Endodermal cell (in vitro differentiated cells): Measurements from ENCODE around the gene ARHGAP33. TPM values are rescaled to one million over a fixed set of nuclear protein-coding genes. Genes with fewer than 3 reads are reported as not detected.

ENCODE experiments used
- DNase-seq: peaks from one replicate; pipeline ENCODE4 v3.0.0-alpha.2; 2017
- H3K27ac ChIP-seq: 2 replicates; pipeline ENCODE4 v1.5.1; 2013; ENCODE audit warnings: mild to moderate bottlenecking, low read depth, low read length, moderate library complexity
- H3K27me3 ChIP-seq: 2 replicates; pipeline ENCODE4 v1.6.1; 2013; ENCODE audit warnings: mild to moderate bottlenecking, low read length, moderate library complexity; ENCODE audit not compliant: insufficient read depth, control insufficient read depth, poor library complexity, severe bottlenecking
- H3K36me3 ChIP-seq: 2 replicates; pipeline ENCODE4 v1.7.0; 2013; ENCODE audit warnings: mild to moderate bottlenecking, low read length, moderate library complexity; ENCODE audit not compliant: control insufficient read depth, insufficient read depth
- H3K4me1 ChIP-seq: one replicate; pipeline ENCODE4 v1.7.0; 2013; ENCODE audit warnings: low read length; ENCODE audit not compliant: control insufficient read depth, insufficient read depth
- H3K4me3 ChIP-seq: 2 replicates; pipeline ENCODE4 v1.5.1; 2013; ENCODE audit warnings: mild to moderate bottlenecking, low read length, moderate library complexity
- H3K9ac ChIP-seq: 2 replicates; pipeline ENCODE4 v1.6.1; 2013; ENCODE audit warnings: mild to moderate bottlenecking, low read length, moderate library complexity; ENCODE audit not compliant: poor library complexity, severe bottlenecking; ENCODE audit errors: extremely low read depth
- H3K9me3 ChIP-seq: 2 replicates; pipeline ENCODE4 v1.6.1; 2013; ENCODE audit warnings: mild to moderate bottlenecking, low read length, moderate library complexity; ENCODE audit not compliant: control insufficient read depth
- H3K27ac Mint-ChIP-seq: 2 replicates; pipeline ENCODE4 v1.8.0; 2020; ENCODE audit warnings: mixed read lengths
- H3K27me3 Mint-ChIP-seq: 2 replicates; pipeline ENCODE4 v1.8.0; 2021; ENCODE audit warnings: mild to moderate bottlenecking, mixed read lengths; ENCODE audit not compliant: insufficient read depth
- H3K36me3 Mint-ChIP-seq: 2 replicates; pipeline ENCODE4 v1.8.0; 2020; ENCODE audit warnings: low read depth, mixed read lengths
- H3K4me1 Mint-ChIP-seq: 2 replicates; pipeline ENCODE4 v1.8.0; 2020; ENCODE audit warnings: mixed read lengths
- H3K4me3 Mint-ChIP-seq: 2 replicates; pipeline ENCODE4 v1.8.0; 2020; ENCODE audit warnings: mild to moderate bottlenecking, moderate library complexity, mixed read lengths
- H3K9me3 Mint-ChIP-seq: 2 replicates; pipeline ENCODE4 v1.8.0; 2020; ENCODE audit warnings: mild to moderate bottlenecking, mixed read lengths
- CTCF ChIP-seq: fragments of 200-600 bp; sonication (generic); conservative IDR thresholded peaks from 2 replicates; pipeline ENCODE4 v1.5.0; 2021; ENCODE audit warnings: antibody characterized with exemption, mild to moderate bottlenecking
- WGBS, 2 experiments: methylation state at CpG; one replicate each; pipeline versions ENCODE4 v1.1.5 to v1.1.7; 2013; ENCODE audit warnings: missing lambda C conversion rate in 2 of 2, mixed read lengths in 1 of 2; ENCODE audit not compliant: insufficient coverage in 1 of 2, insufficient read length in 1 of 2; 5-methylcytosine and 5-hydroxymethylcytosine counted together
- total RNA-seq, 2 donors: library from RNA; stranded (reverse); fragmentation: NEBNext Ultra II Directional in 1 of 2; extraction: Animal tissue kit (Norgen Biotek cat#: 25700) in 1 of 2; gene quantifications; 2 replicates in 1 of 2; 3 replicates in 1 of 2; pipeline ENCODE4 v1.2.1, GENCODE V29; 2021

Gene ARHGAP33
- total RNA-seq, 2 donors from 2014 or later = 12.7 to 15.0 TPM

GRCh38 chr19:35774274-35775045, 904 bp upstream of the ARHGAP33 start:
- H3K9me3 ChIP-seq = no peaks in the 10 kb centered on the region
- 54 to 64% methylated on average over 16 of the region's 16 CpGs for WGBS, 2 experiments
- DNase-seq = no peak
- Mint-ChIP-seq H3K27ac (no peak overlapping the region), H3K36me3 (peaks cover 3% of the 10 kb centered on the region), H3K4me1 (peaks cover 15% of the 10 kb centered on the region), H3K27me3 (peaks cover 41% of the 10 kb centered on the region), H3K9me3 (no peaks in the 10 kb centered on the region), H3K4me3 (peak overlapping the region; percentile 50)
- peak overlapping the region; percentile 72 for H3K4me3 ChIP-seq
- H3K36me3 ChIP-seq = no peaks in the 10 kb centered on the region
- no peak for TF ChIP-seq CTCF
- H3K9ac ChIP-seq = no peak overlapping the region
- peaks cover 11% of the 10 kb centered on the region for H3K27me3 ChIP-seq
- peaks cover 3% of the 10 kb centered on the region for H3K4me1 ChIP-seq
- H3K27ac ChIP-seq = no peak overlapping the region

- 35 to 36% methylated on average over 9 of the region's 9 CpGs for WGBS, 2 experiments
- Histone ChIP-seq H3K9me3 (no peaks in the 10 kb centered on the region), H3K27me3 (peaks cover 11% of the 10 kb centered on the region), H3K27ac (no peak overlapping the region), H3K9ac (no peak overlapping the region), H3K4me3 (peak overlapping the region; percentile 72), H3K4me1 (peaks cover 3% of the 10 kb centered on the region), H3K36me3 (no peaks in the 10 kb centered on the region)
- DNase-seq = no peak
- Mint-ChIP-seq H3K27ac (no peak overlapping the region), H3K9me3 (no peaks in the 10 kb centered on the region), H3K36me3 (peaks cover 3% of the 10 kb centered on the region), H3K27me3 (peaks cover 41% of the 10 kb centered on the region), H3K4me1 (peaks cover 15% of the 10 kb centered on the region), H3K4me3 (peak overlapping the region; percentile 50)
- TF ChIP-seq CTCF = no peak
Measured at GRCh38 chr19:35775046-35775297, 392 bp upstream of the ARHGAP33 start.

- H3K4me1 Mint-ChIP-seq = peaks cover 15% of the 10 kb centered on the region
- no peak overlapping the region for H3K9ac ChIP-seq
- H3K4me3 Mint-ChIP-seq = peak overlapping the region; percentile 50
- no peaks in the 10 kb centered on the region for H3K9me3 Mint-ChIP-seq
- peaks cover 3% of the 10 kb centered on the region for H3K4me1 ChIP-seq
- no peaks in the 10 kb centered on the region for H3K9me3 ChIP-seq
- no peak for DNase-seq
- no peak overlapping the region for H3K27ac Mint-ChIP-seq
- peak overlapping the region; percentile 63 for H3K27ac ChIP-seq
- H3K36me3 Mint-ChIP-seq = no peaks in the 10 kb centered on the region
- no peaks in the 10 kb centered on the region for H3K36me3 ChIP-seq
- peaks cover 11% of the 10 kb centered on the region for H3K27me3 ChIP-seq
- TF ChIP-seq CTCF = no peak
- H3K27me3 Mint-ChIP-seq = peaks cover 39% of the 10 kb centered on the region
- 57 to 87% methylated on average over 6 to 13 of the region's 13 CpGs for WGBS, 2 experiments
- H3K4me3 ChIP-seq = peak overlapping the region; percentile 72
Measured at GRCh38 chr19:35776102-35776788, 881 bp downstream of the ARHGAP33 start.
